NT2/D1 (cell line): ENCODE data around the gene ZNF682.
"Not testable (repeated sequence)": the region's sequence is repeated elsewhere in the genome, so short reads cannot be mapped to it uniquely, and the experiment has no call there.

Experiments
- SUZ12 ChIP-seq: IDR thresholded peaks from 2 replicates; pipeline ENCODE4 v1.6.1; 2011; ENCODE audit not compliant: insufficient read length, insufficient read depth; ENCODE audit errors: extremely low read depth
- YY1 ChIP-seq: IDR thresholded peaks from 2 replicates; pipeline ENCODE4 v1.6.1; 2011; ENCODE audit not compliant: insufficient read length, insufficient read depth
- ZNF274 ChIP-seq: IDR thresholded peaks from 2 replicates; pipeline ENCODE4 v1.6.1; 2011; ENCODE audit warnings: mild to moderate bottlenecking, low read depth, low read length

- TF ChIP-seq YY1, SUZ12, ZNF274: not testable (repeated sequence)
These were observed 80.0 kb downstream of the ZNF682 start for GRCh38 chr19:19959151-19959799.
